GM23338 (cell line): Measurements from ENCODE around the gene SLC6A18. TPM values are rescaled to one million over a fixed set of nuclear protein-coding genes. Genes with fewer than 3 reads are reported as not detected.

Experiments
- ATAC-seq: fragments of 200-7000 bp; cut with Tn5 transposase; 3 replicates; pipeline ENCODE4 v1.9.1; 2020
- DNase-seq: peaks from one replicate; pipeline ENCODE4 v3.0.0-alpha.2; 2015; ENCODE audit warnings: low spot score
- H2AFZ ChIP-seq: fragments of 200-600 bp; sonication (generic); 2 replicates; pipeline ENCODE4 v1.8.0; 2016; ENCODE audit warnings: antibody characterized with exemption, mild to moderate bottlenecking, moderate library complexity
- H3F3A ChIP-seq: fragments of 200-600 bp; sonication (generic); replicated peaks from 2 replicates; pipeline ENCODE4 v1.8.0; 2017; ENCODE audit warnings: antibody characterized with exemption, mixed run types, low read depth
- H3K27ac ChIP-seq: fragments of 200-600 bp; sonication (generic); 2 replicates; pipeline ENCODE4 v1.6.1; 2016; ENCODE audit warnings: low read depth
- H3K27me3 ChIP-seq: fragments of 200-600 bp; sonication (generic); 2 replicates; pipeline ENCODE4 v1.8.0; 2016; ENCODE audit warnings: mild to moderate bottlenecking, mixed run types, moderate library complexity; ENCODE audit not compliant: insufficient read depth
- H3K36me3 ChIP-seq: fragments of 200-600 bp; sonication (generic); 2 replicates; pipeline ENCODE4 v1.8.0; 2016; ENCODE audit warnings: mild to moderate bottlenecking; ENCODE audit not compliant: insufficient read depth
- H3K4me1 ChIP-seq: fragments of 200-600 bp; sonication (generic); 2 replicates; pipeline ENCODE4 v1.8.0; 2016; ENCODE audit warnings: mild to moderate bottlenecking, moderate library complexity; ENCODE audit not compliant: insufficient read depth
- H3K4me2 ChIP-seq: fragments of 200-600 bp; sonication (generic); 2 replicates; pipeline ENCODE4 v1.7.1; 2017; ENCODE audit warnings: mixed run types
- H3K4me3 ChIP-seq: fragments of 200-600 bp; sonication (generic); 2 replicates; pipeline ENCODE4 v1.6.1; 2016; ENCODE audit warnings: mixed run types
- H3K79me2 ChIP-seq: fragments of 200-600 bp; sonication (generic); replicated peaks from 2 replicates; pipeline ENCODE4 v1.8.0; 2017; ENCODE audit warnings: mild to moderate bottlenecking; ENCODE audit not compliant: insufficient read depth
- H3K9me2 ChIP-seq: fragments of 200-600 bp; sonication (generic); 2 replicates; pipeline ENCODE4 v1.8.0; 2017; ENCODE audit not compliant: insufficient read depth
- H4K20me1 ChIP-seq: fragments of 200-600 bp; sonication (generic); replicated peaks from 2 replicates; pipeline ENCODE4 v1.8.0; 2017; ENCODE audit warnings: mild to moderate bottlenecking; ENCODE audit not compliant: insufficient read depth
- H3K27ac Mint-ChIP-seq: 2 replicates; pipeline ENCODE4 v1.8.0; 2020; ENCODE audit warnings: inconsistent platforms, mild to moderate bottlenecking, moderate library complexity, mixed read lengths
- H3K27me3 Mint-ChIP-seq: 3 replicates; pipeline ENCODE4 v1.8.0; 2022; ENCODE audit warnings: low read depth, mild to moderate bottlenecking, moderate library complexity, mixed read lengths, inconsistent platforms; ENCODE audit not compliant: insufficient read depth, poor library complexity
- H3K36me3 Mint-ChIP-seq: 3 replicates; pipeline ENCODE4 v1.8.0; 2021; ENCODE audit warnings: low read depth, mild to moderate bottlenecking, inconsistent platforms, moderate library complexity, mixed read lengths
- H3K4me1 Mint-ChIP-seq: 3 replicates; pipeline ENCODE4 v1.8.0; 2020; ENCODE audit warnings: mild to moderate bottlenecking, inconsistent platforms, mixed read lengths
- H3K4me3 Mint-ChIP-seq: 3 replicates; pipeline ENCODE4 v1.8.0; 2021; ENCODE audit warnings: moderate library complexity, mild to moderate bottlenecking, inconsistent platforms, mixed read lengths
- H3K9me3 Mint-ChIP-seq: 3 replicates; pipeline ENCODE4 v1.8.0; 2020; ENCODE audit warnings: moderate library complexity, mild to moderate bottlenecking, inconsistent platforms, mixed read lengths
- CTCF ChIP-seq, 2 experiments: fragments of 200-600 bp in 1 of 2; sonication (generic) in 1 of 2; conservative IDR thresholded peaks; 2 replicates each; pipeline versions ENCODE4 v1.5.1 to v1.6.1; 2016 to 2017; ENCODE audit warnings: antibody characterized with exemption in 2 of 2, low read depth in 2 of 2, mild to moderate bottlenecking in 2 of 2, moderate library complexity in 1 of 2
- ETS1 ChIP-seq: IDR thresholded peaks from 2 replicates; pipeline ENCODE4 v1.6.1; 2016; ENCODE audit warnings: antibody characterized with exemption
- JUNB ChIP-seq: IDR thresholded peaks from one replicate; pipeline ENCODE4 v1.6.1; 2016; ENCODE audit warnings: antibody characterized with exemption; ENCODE audit not compliant: unreplicated experiment
- POLR2AphosphoS5 ChIP-seq: IDR thresholded peaks from 2 replicates; pipeline ENCODE4 v1.6.1; 2016; ENCODE audit warnings: antibody characterized with exemption, low read depth
- REST ChIP-seq: IDR thresholded peaks from one replicate; pipeline ENCODE4 v1.6.1; 2018; ENCODE audit warnings: antibody characterized with exemption; ENCODE audit not compliant: unreplicated experiment
- STAT1 ChIP-seq: IDR thresholded peaks from one replicate; pipeline ENCODE4 v1.6.1; 2016; ENCODE audit warnings: antibody characterized with exemption; ENCODE audit not compliant: unreplicated experiment
- ZNF462 ChIP-seq: fragments of 250-450 bp; sonication (Bioruptor Pico); IDR thresholded peaks from 2 replicates; pipeline ENCODE4 v1.5.0; 2020; ENCODE audit warnings: mild to moderate bottlenecking, moderate library complexity
- polyA plus RNA-seq: library from polyadenylated mRNA; unstranded; fragments of >200 nt; fragmentation: Nextera tagmentation; extraction: Ambion mirVana; gene quantifications from 2 replicates; pipeline ENCODE4 v1.2.1, GENCODE V29; 2016
- total RNA-seq: library from RNA; depleted of rRNA; stranded (reverse); fragments of >200 nt; shearing (Covaris generic); gene quantifications from 2 replicates; pipeline ENCODE4 v1.2.3, GENCODE V29; 2014

The SLC6A18 gene
- total and polyA plus RNA-seq, 2 experiments from 2014 or later, result not detected

- no peak for TF ChIP-seq REST
Measured at GRCh38 chr5:1254196-1254595, 29.0 kb downstream of the SLC6A18 start (continued).

GRCh38 chr5:1255081-1255561 is 29.9 kb downstream of the SLC6A18 start:
- no peak overlapping the region for H2AFZ ChIP-seq
- no peak overlapping the region for H3K4me3 ChIP-seq
- Mint-ChIP-seq H3K27me3 (peaks cover 5% of the 10 kb centered on the region), H3K9me3 (no peaks in the 10 kb centered on the region; the same call in 2 of the 3 replicates), H3K4me3 (no peak overlapping the region), H3K4me1 (no peaks in the 10 kb centered on the region; the same call in 2 of the 3 replicates), H3K36me3 (peaks cover 10% of the 10 kb centered on the region; the same call in 2 of the 3 replicates), H3K27ac (no peak overlapping the region)
- ATAC-seq (no peak), DNase-seq (no peak)
- H3K27ac ChIP-seq, result no peak overlapping the region
- no peaks in the 10 kb centered on the region for H3K27me3 ChIP-seq
- no peak overlapping the region for H3K4me2 ChIP-seq
- no peaks in the 10 kb centered on the region for H3K79me2 ChIP-seq
- H3F3A ChIP-seq, result no peaks in the 10 kb centered on the region
- no peaks in the 10 kb centered on the region for H3K4me1 ChIP-seq
- H3K9me2 ChIP-seq, result no peaks in the 10 kb centered on the region
- no peaks in the 10 kb centered on the region for H4K20me1 ChIP-seq
- no peak for TF ChIP-seq JUNB
- no peak for TF ChIP-seq ETS1
- TF ChIP-seq POLR2AphosphoS5, result no peak
- no peak for TF ChIP-seq STAT1
- TF ChIP-seq CTCF (conservative IDR thresholded peaks at IDR 0.05; ENCODE audit: low read depth in 2 of 2), result no peak
- no peaks in the 10 kb centered on the region for H3K36me3 ChIP-seq

- Mint-ChIP-seq H3K36me3 (peaks cover 27% of the 10 kb centered on the region), H3K4me1 (no peaks in the 10 kb centered on the region; the same call in 2 of the 3 replicates), H3K27ac (no peak overlapping the region), H3K4me3 (no peak overlapping the region), H3K9me3 (peaks cover 2% of the 10 kb centered on the region; the same call in 1 of the 3 replicates), H3K27me3 (peaks cover 9% of the 10 kb centered on the region)
- Histone ChIP-seq H3K36me3 (no peaks in the 10 kb centered on the region), H4K20me1 (no peaks in the 10 kb centered on the region), H3K79me2 (no peaks in the 10 kb centered on the region), H3K4me2 (no peak overlapping the region), H2AFZ (no peak overlapping the region), H3K27me3 (no peaks in the 10 kb centered on the region), H3K4me1 (no peaks in the 10 kb centered on the region), H3K4me3 (no peak overlapping the region), H3K9me2 (no peaks in the 10 kb centered on the region), H3K27ac (no peak overlapping the region), H3F3A (no peaks in the 10 kb centered on the region)
- DNase-seq (no peak), ATAC-seq (no peak)
- no peak for TF ChIP-seq ZNF462 (CRISPR knock-in tag)
Measured at GRCh38 chr5:1256776-1257175, 31.6 kb downstream of the SLC6A18 start.
